ENCODE data around the gene RANBP3L.

Gene RANBP3L

GRCh38 chr5:36227046-36227445 lies 74.7 kb downstream of the RANBP3L start:
- no peak for TF ChIP-seq CTCF (IDR thresholded peaks at IDR 0.05)

GRCh38 chr5:36222620-36223019 lies 79.1 kb downstream of the RANBP3L start:
- TF ChIP-seq CTCF (IDR thresholded peaks at IDR 0.05), result no peak

GRCh38 chr5:36217988-36218387 lies 83.7 kb downstream of the RANBP3L start:
- no peak for TF ChIP-seq CTCF (IDR thresholded peaks at IDR 0.05)

DNA sequence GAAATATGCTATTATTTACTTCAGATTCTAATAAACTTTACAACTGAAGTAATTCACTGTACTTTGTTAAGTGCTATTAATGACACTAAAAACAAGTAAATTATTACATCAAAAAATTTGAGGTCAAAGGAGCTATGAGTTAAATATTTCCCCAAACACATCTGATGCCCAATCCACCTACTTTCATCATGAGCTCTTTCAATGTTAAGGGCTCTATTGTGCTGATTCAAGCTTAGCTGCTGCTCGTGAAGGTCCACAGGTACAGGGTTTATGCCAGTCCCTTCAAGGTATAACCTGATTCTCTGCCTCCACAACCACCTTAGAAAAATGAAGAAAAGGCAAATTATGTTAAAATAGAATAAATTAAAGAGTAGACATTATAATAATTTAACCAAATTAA lies 84.1 kb downstream of the RANBP3L start:
- TF ChIP-seq CTCF (IDR thresholded peaks at IDR 0.05), result no peak

DNA sequence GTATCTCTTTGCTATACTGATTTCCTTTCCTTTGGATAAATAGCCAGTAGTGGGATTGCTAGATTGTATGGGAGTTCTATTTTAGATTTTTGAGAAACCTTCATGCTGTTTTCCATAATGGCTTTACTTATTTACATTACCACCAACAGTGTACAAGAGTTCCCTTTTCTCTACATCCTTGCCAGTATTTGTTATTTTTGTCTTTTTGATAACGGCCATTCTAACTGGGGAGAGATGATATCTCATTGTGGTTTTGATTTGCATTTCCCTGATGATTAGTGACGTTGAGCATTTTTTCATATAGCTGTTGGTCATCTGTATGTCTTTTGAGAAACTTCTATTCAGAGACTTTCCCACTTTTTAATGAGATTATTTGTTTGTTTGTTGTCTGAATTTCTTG lies 85.8 kb downstream of the RANBP3L start:
- no peak for TF ChIP-seq CTCF (IDR thresholded peaks at IDR 0.05)

- no peak for TF ChIP-seq CTCF (IDR thresholded peaks at IDR 0.05)
Measured at GRCh38 chr5:36214436-36214835, 87.3 kb downstream of the RANBP3L start.

DNA sequence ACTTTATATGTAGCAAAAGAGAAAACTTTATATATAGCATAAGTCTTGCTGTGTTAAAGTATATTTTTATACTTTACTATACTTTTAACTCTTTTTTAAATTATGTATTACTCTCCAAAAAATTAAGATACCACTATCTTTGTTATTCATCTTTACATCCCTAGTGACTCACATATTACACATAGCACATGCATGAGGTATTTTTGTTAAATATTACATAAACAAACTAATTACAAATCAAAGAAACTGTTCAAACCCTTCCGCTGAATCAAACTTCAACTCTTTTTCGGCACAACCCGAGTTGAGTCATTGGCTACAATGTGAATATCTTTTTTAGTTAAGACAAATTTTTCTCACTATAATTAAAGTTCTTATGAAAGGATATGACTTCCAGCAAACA lies 92.0 kb downstream of the RANBP3L start:
- no peak for TF ChIP-seq CTCF (IDR thresholded peaks at IDR 0.05)

- no peak for TF ChIP-seq CTCF (IDR thresholded peaks at IDR 0.05)
Measured at GRCh38 chr5:36208786-36209185, 92.9 kb downstream of the RANBP3L start.

All from LNCAP (cell line).